Uterus (tissue), 4 donors: ENCODE results near the gene ZP4. TPM values are rescaled to one million over a fixed set of nuclear protein-coding genes. Genes with fewer than 3 reads are reported as not detected.

Experiments
- DNase-seq, 2 donors: peaks; one replicate each; pipeline ENCODE4 v3.0.0-alpha.2; 2019 to 2020
- H3K27ac ChIP-seq, 2 donors: fragments of 200-600 bp; sonication (generic); 1 replicate in 1 of 2; 2 replicates in 1 of 2; pipeline ENCODE4 v1.5.1; 2016 to 2018
- H3K27me3 ChIP-seq, 2 donors: fragments of 200-600 bp; sonication (generic); one replicate each; pipeline ENCODE4 v1.5.1; 2018 to 2019; ENCODE audit warnings: control low read depth in 1 of 2
- H3K36me3 ChIP-seq, 2 donors: fragments of 200-600 bp; sonication (generic); one replicate each; pipeline ENCODE4 v1.5.1; 2019; ENCODE audit warnings: control low read depth in 1 of 2
- H3K4me1 ChIP-seq, 2 donors: fragments of 200-600 bp; sonication (generic); one replicate each; pipeline ENCODE4 v1.5.1; 2018 to 2019; ENCODE audit warnings: control low read depth in 1 of 2
- H3K4me3 ChIP-seq, 2 donors: fragments of 200-600 bp; sonication (generic); 1 replicate in 1 of 2; 2 replicates in 1 of 2; pipeline ENCODE4 v1.5.1; 2018 to 2019; ENCODE audit warnings: mild to moderate bottlenecking in 1 of 2
- H3K9me3 ChIP-seq, 2 donors: fragments of 200-600 bp; sonication (generic); one replicate each; pipeline ENCODE4 v1.5.1; 2019; ENCODE audit warnings: control low read depth in 1 of 2
- POLR2A ChIP-seq, 2 donors: fragments of 450-650 bp; IDR thresholded peaks; one replicate each; pipeline ENCODE4 v1.6.1; 2016; ENCODE audit warnings: antibody characterized with exemption in 2 of 2, mild to moderate bottlenecking in 1 of 2, moderate library complexity in 1 of 2
- intact Hi-C: fragments of 100-400 bp; cut with DNase I; formaldehyde crosslinking; loops from one replicate; pipeline ENCODE4 v1.15.1; 2023; ENCODE audit warnings: low total_unique reads
- total RNA-seq, 4 donors: library from RNA; depleted of rRNA in 3 of 4; stranded (reverse); fragments of >200 nt in 3 of 4; gene quantifications; one replicate each; pipeline versions ENCODE4 v1.1.0 to v1.2.4, GENCODE V29; 2014 to 2023
- TF ChIP-seq, protein P1 (sequence below), 4 experiments: fragments of 200-600 bp in 2 of 4; fragments of 450-650 bp in 2 of 4; sonication (generic) in 2 of 4; IDR thresholded peaks; one replicate each; pipeline ENCODE4 v1.5.1; 2016 to 2019; ENCODE audit warnings: antibody characterized with exemption in 4 of 4, mild to moderate bottlenecking in 2 of 4, moderate library complexity in 1 of 4
- donor health status: DM: yes; HTN: yes; CAD: no.

ZP4 gene
- total RNA-seq, 4 donors from 2014 or later = not detected

DNA sequence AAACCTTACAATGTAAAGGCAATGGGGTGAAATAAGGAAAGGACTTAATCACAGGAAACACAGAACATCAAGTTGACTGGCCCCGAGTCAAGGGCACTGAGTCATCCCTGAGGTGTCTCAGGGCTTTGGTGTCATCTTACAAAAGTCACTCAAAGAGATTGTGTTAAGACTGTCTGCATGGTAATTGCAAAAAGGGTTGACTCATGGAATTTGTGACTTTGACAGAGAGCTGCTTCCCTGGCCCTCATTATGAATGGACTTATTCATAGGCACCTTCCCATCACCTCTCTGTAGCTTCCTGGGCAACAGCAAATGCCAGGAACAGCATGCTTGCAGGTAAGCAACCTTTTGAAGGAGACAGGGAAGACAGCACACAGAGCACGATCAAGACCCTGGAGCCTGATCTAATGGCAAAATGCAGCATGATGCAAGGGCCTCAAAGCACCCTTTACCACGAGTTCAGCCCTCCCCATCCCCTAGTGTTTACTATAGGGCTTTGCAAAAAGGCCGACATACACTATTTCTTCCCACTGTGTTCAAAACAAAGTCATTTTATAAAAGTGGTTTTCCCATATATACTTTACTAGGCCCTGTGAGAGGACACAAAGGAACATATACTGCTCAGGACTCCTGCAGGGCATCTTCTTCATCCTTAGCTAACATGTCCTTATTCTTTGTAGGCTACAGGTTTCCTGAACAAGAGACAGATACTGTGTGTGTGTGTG lies 17.1 kb downstream of the ZP4 start:
- DNase-seq = no peak
- Histone ChIP-seq H3K27me3 (no peaks in the 10 kb centered on the region), H3K4me3 (no peak overlapping the region), H3K9me3 (no peaks in the 10 kb centered on the region), H3K36me3 (no peaks in the 10 kb centered on the region), H3K4me1 (no peaks in the 10 kb centered on the region), H3K27ac (no peak overlapping the region)
- TF ChIP-seq, protein P1, sequence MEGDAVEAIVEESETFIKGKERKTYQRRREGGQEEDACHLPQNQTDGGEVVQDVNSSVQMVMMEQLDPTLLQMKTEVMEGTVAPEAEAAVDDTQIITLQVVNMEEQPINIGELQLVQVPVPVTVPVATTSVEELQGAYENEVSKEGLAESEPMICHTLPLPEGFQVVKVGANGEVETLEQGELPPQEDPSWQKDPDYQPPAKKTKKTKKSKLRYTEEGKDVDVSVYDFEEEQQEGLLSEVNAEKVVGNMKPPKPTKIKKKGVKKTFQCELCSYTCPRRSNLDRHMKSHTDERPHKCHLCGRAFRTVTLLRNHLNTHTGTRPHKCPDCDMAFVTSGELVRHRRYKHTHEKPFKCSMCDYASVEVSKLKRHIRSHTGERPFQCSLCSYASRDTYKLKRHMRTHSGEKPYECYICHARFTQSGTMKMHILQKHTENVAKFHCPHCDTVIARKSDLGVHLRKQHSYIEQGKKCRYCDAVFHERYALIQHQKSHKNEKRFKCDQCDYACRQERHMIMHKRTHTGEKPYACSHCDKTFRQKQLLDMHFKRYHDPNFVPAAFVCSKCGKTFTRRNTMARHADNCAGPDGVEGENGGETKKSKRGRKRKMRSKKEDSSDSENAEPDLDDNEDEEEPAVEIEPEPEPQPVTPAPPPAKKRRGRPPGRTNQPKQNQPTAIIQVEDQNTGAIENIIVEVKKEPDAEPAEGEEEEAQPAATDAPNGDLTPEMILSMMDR (IDR thresholded peaks at IDR 0.05) = no peak
- intact Hi-C loops = no loop called here

DNA sequence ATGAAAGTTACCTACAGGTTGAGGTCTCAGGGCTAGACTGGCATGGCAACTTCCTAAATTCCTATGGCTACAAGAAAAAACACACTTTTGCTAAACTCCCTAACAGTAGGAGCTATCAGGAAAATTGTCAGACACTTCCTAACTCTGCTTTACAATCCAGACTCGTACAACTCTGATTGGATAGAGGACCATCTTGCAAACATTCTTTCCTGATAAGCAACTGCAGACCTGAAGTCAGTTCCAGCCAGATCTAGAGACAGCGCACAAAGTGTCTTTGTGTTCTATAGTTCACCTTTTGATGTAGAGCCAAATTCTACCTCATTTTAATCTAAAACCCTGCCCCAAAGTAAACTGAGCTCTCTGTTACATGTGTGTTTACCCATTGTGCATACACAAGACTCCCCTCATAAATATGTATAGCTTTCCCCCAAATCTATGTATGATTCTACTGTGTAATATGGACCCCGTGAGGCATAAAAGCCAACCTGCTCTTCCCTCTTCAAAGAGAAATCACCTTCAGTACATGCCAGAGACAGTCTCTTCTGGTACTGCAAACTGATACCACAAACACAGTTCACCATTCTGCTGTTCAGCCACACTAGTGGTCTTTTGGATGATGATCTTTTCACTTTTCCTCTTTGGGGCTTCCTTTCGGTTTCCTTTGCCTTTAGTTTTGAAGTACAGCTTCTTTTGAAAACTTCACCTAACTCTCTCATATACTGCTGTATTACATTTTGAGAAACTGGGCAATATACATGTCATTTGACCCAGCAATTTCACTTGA lies 21.7 kb downstream of the ZP4 start:
- TF ChIP-seq, protein P1 (IDR thresholded peaks at IDR 0.05) = no peak
- TF ChIP-seq POLR2A (IDR thresholded peaks at IDR 0.05) = no peak

DNA sequence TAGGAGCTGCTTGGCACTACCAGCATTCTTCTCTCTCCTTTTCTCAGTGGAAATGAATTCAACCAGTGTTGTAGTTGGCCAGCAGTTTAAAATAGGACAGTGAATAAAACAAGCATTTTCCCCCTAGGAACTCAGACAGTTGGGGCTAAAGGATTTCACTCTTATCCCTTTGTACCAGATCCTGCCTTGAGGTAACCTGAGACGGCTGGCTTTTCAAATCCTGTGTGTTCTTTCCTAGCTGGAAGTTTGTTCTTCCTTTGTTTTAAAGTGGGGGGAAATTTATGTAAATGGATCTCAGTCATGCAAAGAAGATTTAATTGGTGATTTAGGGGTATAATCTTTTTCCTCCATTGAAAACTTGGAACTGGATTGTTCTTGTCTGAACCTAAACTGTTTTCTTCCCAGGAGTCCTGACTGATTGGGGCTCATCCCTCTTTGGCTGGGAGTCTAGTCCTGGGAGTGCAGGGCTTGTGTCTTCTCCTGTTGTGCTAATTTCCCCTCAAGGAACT lies 23.3 kb downstream of the ZP4 start:
- no peak for TF ChIP-seq POLR2A (IDR thresholded peaks at IDR 0.05)
- TF ChIP-seq, protein P1 (IDR thresholded peaks at IDR 0.05) = no peak
- no peaks in the 10 kb centered on the region for H3K27me3 ChIP-seq
- intact Hi-C loops = no loop called here
- H3K4me1 ChIP-seq = no peaks in the 10 kb centered on the region
- H3K27ac ChIP-seq = no peak overlapping the region
- H3K4me3 ChIP-seq = no peak overlapping the region
- no peaks in the 10 kb centered on the region for H3K36me3 ChIP-seq
- DNase-seq = no peak
- H3K9me3 ChIP-seq = no peaks in the 10 kb centered on the region

More for the DNA sequence above, 21.7 kb downstream of the ZP4 start:
- no peak for DNase-seq
- no peaks in the 10 kb centered on the region for H3K36me3 ChIP-seq
- H3K4me3 ChIP-seq = no peak overlapping the region
- H3K4me1 ChIP-seq = no peaks in the 10 kb centered on the region
- H3K27ac ChIP-seq = no peak overlapping the region
- H3K27me3 ChIP-seq = no peaks in the 10 kb centered on the region
- H3K9me3 ChIP-seq = no peaks in the 10 kb centered on the region
- intact Hi-C loops = no loop called here

DNA sequence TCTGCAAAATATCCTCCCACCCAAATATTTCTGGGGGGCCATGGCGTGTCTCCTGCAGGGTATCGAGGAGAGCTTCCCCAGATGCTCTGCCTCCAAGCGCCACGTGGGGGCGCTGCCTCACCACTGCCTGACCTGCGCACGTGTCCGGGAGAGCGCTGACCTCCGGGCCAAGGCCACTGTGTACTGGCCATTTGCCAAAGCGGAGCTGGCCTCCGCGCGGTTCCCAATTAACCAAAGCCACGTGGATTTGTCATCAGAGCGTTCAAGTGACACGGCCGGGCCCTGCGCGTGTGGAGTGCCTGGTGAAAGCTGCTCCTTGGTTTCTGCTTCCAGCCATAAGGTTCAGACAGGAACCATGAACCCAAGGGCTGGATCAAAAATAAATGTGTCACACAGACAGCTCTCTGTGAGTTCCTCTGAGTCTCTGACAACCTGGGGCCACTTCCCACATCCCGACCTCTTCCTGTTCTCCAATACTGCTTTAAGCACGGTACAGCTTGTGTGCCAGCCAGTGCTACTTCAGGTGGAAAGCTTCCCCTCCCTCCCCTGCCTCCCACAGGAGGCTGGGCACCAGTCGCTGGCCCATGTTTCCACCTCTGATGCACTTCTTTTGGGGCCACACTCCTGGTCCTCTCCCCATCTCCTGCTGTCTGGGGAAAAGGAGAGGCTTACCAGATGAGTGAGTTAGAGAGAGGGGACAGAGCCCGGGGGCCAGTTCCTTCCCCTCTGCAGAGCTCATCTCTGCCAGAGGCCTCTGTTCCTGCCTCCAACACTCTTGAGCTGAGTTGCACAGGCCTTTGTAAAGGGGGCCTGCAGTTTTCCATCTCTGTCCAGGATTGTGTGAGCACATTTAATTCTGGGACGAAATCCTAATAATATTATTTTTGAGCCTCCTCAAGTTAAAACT lies 26.1 kb downstream of the ZP4 start:
- TF ChIP-seq, protein P1 (IDR thresholded peaks at IDR 0.05) = peak in 3 of 4 experiments; percentile 14 to 46 (median 43)
- TF ChIP-seq POLR2A (IDR thresholded peaks at IDR 0.05) = no peak
- DNase-seq = peak in 1 of 2 donors; percentile 16
- no peak overlapping the region for H3K27ac ChIP-seq
- no peaks in the 10 kb centered on the region for H3K27me3 ChIP-seq
- no peak overlapping the region for H3K4me3 ChIP-seq
- intact Hi-C loops = no loop called here
- H3K9me3 ChIP-seq = no peaks in the 10 kb centered on the region
- no peaks in the 10 kb centered on the region for H3K4me1 ChIP-seq
- no peaks in the 10 kb centered on the region for H3K36me3 ChIP-seq
